ENCODE measurements around the gene MYO5A. TPM values are rescaled to one million over a fixed set of nuclear protein-coding genes. Genes with fewer than 3 reads are reported as not detected.

The MYO5A gene
- total RNA-seq, 4 donors from 2014 or later, result 10.9 to 151 (median 17.0) TPM

- intact Hi-C loops (cut with DNase I; ENCODE audit: low total_unique reads), result no loop called here
- TF ChIP-seq POLR2A (IDR thresholded peaks at IDR 0.05), result no peak
Measured at GRCh38 chr15:52361494-52361893, 167.2 kb downstream of the MYO5A start.

GRCh38 chr15:52360229-52361203 lies 168.2 kb downstream of the MYO5A start:
- H3K36me3 ChIP-seq, result no peaks in the 10 kb centered on the region
- no peaks in the 10 kb centered on the region for H3K9me3 ChIP-seq
- TF ChIP-seq POLR2AphosphoS5 (IDR thresholded peaks at IDR 0.05) (no peak), CTCF (IDR thresholded peaks at IDR 0.05) (no peak)
- H3K27me3 ChIP-seq, result no peaks in the 10 kb centered on the region
- WGBS, 2 donors (ENCODE audit: low coverage in 1 of 2), result 58 to 74% methylated on average over 7 to 9 of the region's 9 CpGs
- no peak for DNase-seq
- in situ Hi-C loops (cut with MboI; ENCODE audit: low pct_ligation_motif_present in 1 of 4, low pct_unique_long_range_greater_than_20kb in 1 of 4, low sequenced_read_pairs in 3 of 4), result loop anchor here in 1 of 4 donors (25.0 kb wide), 1 partner anchor 377 kb away; no protein-coding TSS in a partner anchor
- H3K27ac ChIP-seq, result peak overlapping the region in 3 of 4 donors; percentile 23 to 48 (median 37)
- intact Hi-C loops (cut with DNase I; ENCODE audit: low total_unique reads), result no loop called here
- peaks cover 6 to 18% (median 8%) of the 10 kb centered on the region in 4 donors for H3K4me1 ChIP-seq
- no peak overlapping the region for H3K4me3 ChIP-seq

More at GRCh38 chr15:52361494-52361893, 167.2 kb downstream of the MYO5A start:
- H3K9me3 ChIP-seq, result no peaks in the 10 kb centered on the region
- no peak overlapping the region for H3K27ac ChIP-seq
- 57 to 63% methylated on average over 4 of the region's 4 CpGs for WGBS, 2 donors (ENCODE audit: low coverage in 1 of 2)
- no peak overlapping the region for H3K4me3 ChIP-seq
- no peaks in the 10 kb centered on the region for H3K27me3 ChIP-seq
- no peak for DNase-seq
- in situ Hi-C loops (cut with MboI; ENCODE audit: low pct_ligation_motif_present in 1 of 4, low pct_unique_long_range_greater_than_20kb in 1 of 4, low sequenced_read_pairs in 3 of 4), result loop anchor here in 1 of 4 donors (25.0 kb wide), 1 partner anchor 376 kb away; no protein-coding TSS in a partner anchor
- no peaks in the 10 kb centered on the region for H3K36me3 ChIP-seq
- peaks cover 6 to 18% (median 8%) of the 10 kb centered on the region in 4 donors for H3K4me1 ChIP-seq

- in situ Hi-C loops (cut with MboI; ENCODE audit: low pct_ligation_motif_present in 1 of 4, low pct_unique_long_range_greater_than_20kb in 1 of 4, low sequenced_read_pairs in 3 of 4) (loop anchor here in 1 of 4 donors (25.0 kb wide), 1 partner anchor 378 kb away; no protein-coding TSS in a partner anchor), intact Hi-C loops (cut with DNase I; ENCODE audit: low total_unique reads) (no loop called here)
- Histone ChIP-seq H3K36me3 (no peaks in the 10 kb centered on the region), H3K27me3 (no peaks in the 10 kb centered on the region), H3K4me3 (no peak overlapping the region), H3K27ac (peak overlapping the region in 1 of 4 donors; percentile 37), H3K4me1 (peaks cover 6 to 18% (median 8%) of the 10 kb centered on the region in 4 donors), H3K9me3 (no peaks in the 10 kb centered on the region)
- DNase-seq, result no peak
- 30 to 32% methylated on average over 1 of the region's 1 CpG for WGBS, 2 donors (ENCODE audit: low coverage in 1 of 2)
- TF ChIP-seq EP300 (IDR thresholded peaks at IDR 0.05; ENCODE audit: low read depth) (no peak), POLR2AphosphoS5 (IDR thresholded peaks at IDR 0.05) (no peak), POLR2A (IDR thresholded peaks at IDR 0.05) (no peak)
Measured at GRCh38 chr15:52359722-52360121, 169.0 kb downstream of the MYO5A start.

GRCh38 chr15:52357949-52358348 lies 170.7 kb downstream of the MYO5A start:
- no peak for TF ChIP-seq POLR2A (IDR thresholded peaks at IDR 0.05)
- no peak for TF ChIP-seq POLR2AphosphoS5 (IDR thresholded peaks at IDR 0.05)
- no peak for TF ChIP-seq CTCF (IDR thresholded peaks at IDR 0.05)
- no peak for TF ChIP-seq EP300 (IDR thresholded peaks at IDR 0.05; ENCODE audit: low read depth)
- intact Hi-C loops (cut with DNase I; ENCODE audit: low total_unique reads), result no loop called here

GRCh38 chr15:52352086-52352485 lies 176.6 kb downstream of the MYO5A start:
- H3K4me3 ChIP-seq, result no peak overlapping the region
- no peaks in the 10 kb centered on the region for H3K27me3 ChIP-seq
- intact Hi-C loops (cut with DNase I; ENCODE audit: low total_unique reads) (no loop called here), in situ Hi-C loops (cut with MboI; ENCODE audit: low pct_ligation_motif_present in 1 of 4, low pct_unique_long_range_greater_than_20kb in 1 of 4, low sequenced_read_pairs in 3 of 4) (loop anchor here in 1 of 4 donors (25.0 kb wide), 1 partner anchor 385 kb away; no protein-coding TSS in a partner anchor)
- 87% methylated on average over 1 of the region's 1 CpG; no CpG with 5 or more reads in 1 of the 2 donors for WGBS, 2 donors (ENCODE audit: low coverage in 1 of 2)
- no peaks in the 10 kb centered on the region for H3K9me3 ChIP-seq
- DNase-seq, result no peak
- no peak overlapping the region for H3K27ac ChIP-seq
- H3K4me1 ChIP-seq, result no peaks in the 10 kb centered on the region
- TF ChIP-seq POLR2AphosphoS5 (IDR thresholded peaks at IDR 0.05) (no peak), POLR2A (IDR thresholded peaks at IDR 0.05) (no peak), EP300 (IDR thresholded peaks at IDR 0.05; ENCODE audit: low read depth) (no peak), CTCF (IDR thresholded peaks at IDR 0.05) (no peak)
- peaks cover 0 to 11% (median 0%) of the 10 kb centered on the region in 4 donors for H3K36me3 ChIP-seq

More at GRCh38 chr15:52357949-52358348, 170.7 kb downstream of the MYO5A start:
- in situ Hi-C loops (cut with MboI; ENCODE audit: low pct_ligation_motif_present in 1 of 4, low pct_unique_long_range_greater_than_20kb in 1 of 4, low sequenced_read_pairs in 3 of 4), result loop anchor here in 1 of 4 donors (25.0 kb wide), 1 partner anchor 379 kb away; no protein-coding TSS in a partner anchor
- Histone ChIP-seq H3K4me3 (no peak overlapping the region), H3K27me3 (no peaks in the 10 kb centered on the region), H3K36me3 (no peaks in the 10 kb centered on the region), H3K27ac (no peak overlapping the region), H3K4me1 (peaks cover 6 to 18% (median 8%) of the 10 kb centered on the region in 4 donors), H3K9me3 (no peaks in the 10 kb centered on the region)
- WGBS, 2 donors (ENCODE audit: low coverage in 1 of 2), result 80 to 98% methylated on average over 1 to 5 of the region's 5 CpGs
- DNase-seq, result no peak

Data from transverse colon (tissue), 4 donors.